NCI-H2227 (cell line): Measurements from ENCODE around the gene TRMT112.
"Not testable (repeated sequence)": the region's sequence is repeated elsewhere in the genome, so short reads cannot be mapped to it uniquely, and the experiment has no call there.

Experiments
- DNase-seq: peaks from one replicate; lab custom pipeline; 2025; ENCODE audit not compliant: unreplicated experiment; lab: John Stamatoyannopoulos, UW

The TRMT112 gene

GRCh38 chr11:64331569-64332371 is 14.4 kb upstream of the TRMT112 start:
- DNase-seq: no peak

- DNase-seq: no peak
These were observed 13.5 kb upstream of the TRMT112 start for GRCh38 chr11:64330888-64331287.

- DNase-seq: no peak
These were observed 10.6 kb upstream of the TRMT112 start for GRCh38 chr11:64327993-64328392.

GRCh38 chr11:64327375-64327774 is 10.0 kb upstream of the TRMT112 start:
- no peak for DNase-seq

- DNase-seq: no peak
These were observed 7.5 kb upstream of the TRMT112 start for GRCh38 chr11:64324692-64325469.

- DNase-seq: not testable (repeated sequence)
These were observed 6.6 kb upstream of the TRMT112 start for GRCh38 chr11:64323984-64324383.

GRCh38 chr11:64323373-64323772 is 6.0 kb upstream of the TRMT112 start:
- no peak for DNase-seq

GRCh38 chr11:64322925-64323260 is 5.5 kb upstream of the TRMT112 start:
- no peak for DNase-seq

GRCh38 chr11:64321533-64321932 is 4.2 kb upstream of the TRMT112 start:
- DNase-seq: no peak

GRCh38 chr11:64321026-64321425 is 3.7 kb upstream of the TRMT112 start:
- DNase-seq: no peak

- no peak for DNase-seq
These were observed 3.2 kb upstream of the TRMT112 start for GRCh38 chr11:64320556-64320955.

GRCh38 chr11:64318766-64319761 is 1.7 kb upstream of the TRMT112 start:
- DNase-seq: no peak

- peak; percentile 97 for DNase-seq
These were observed 804 bp upstream of the TRMT112 start, which contains the start of gene PRDX5 for GRCh38 chr11:64317961-64318765. TSS of gene PRDX5 (plus strand) at chr11:64318121. CDS start at chr11:64318216, 95 bp downstream.

GRCh38 chr11:64316672-64317324 is 561 bp downstream of the TRMT112 start:
- peak; percentile 59 for DNase-seq

GRCh38 chr11:64315667-64316526 is 1.5 kb downstream of the TRMT112 start:
- not testable (repeated sequence) for DNase-seq

- no peak for DNase-seq
These were observed 2.4 kb downstream of the TRMT112 start for GRCh38 chr11:64314805-64315561.

- no peak for DNase-seq
These were observed 3.1 kb downstream of the TRMT112 start for GRCh38 chr11:64314146-64314804.
